ENCODE data around the gene USP12. TPM values are rescaled to one million over a fixed set of nuclear protein-coding genes. Genes with fewer than 3 reads are reported as not detected.
"Not testable (repeated sequence)": the region's sequence is repeated elsewhere in the genome, so short reads cannot be mapped to it uniquely, and the experiment has no call there.

The USP12 gene
- total RNA-seq, 1 donor from 2014 or later = 30.8 TPM

- Mint-ChIP-seq H3K4me3 (ENCODE audit: low read depth) (no peak overlapping the region), H3K9me3 (ENCODE audit: low read depth) (peaks cover 3% of the 10 kb centered on the region), H3K27ac (no peak overlapping the region), H3K4me1 (ENCODE audit: low read depth) (peaks cover 12% of the 10 kb centered on the region), H3K36me3 (ENCODE audit: insufficient read depth) (no peaks in the 10 kb centered on the region), H3K27me3 (peaks cover 8% of the 10 kb centered on the region)
- TF ChIP-seq CTCF (IDR thresholded peaks at IDR 0.05; ENCODE audit: unreplicated experiment) = no peak
- no peak for DNase-seq (ENCODE audit: low spot score, unreplicated experiment)
Observed at GRCh38 chr13:27192973-27193372, 21.4 kb upstream of the USP12 start.

GRCh38 chr13:27192367-27192766, 20.8 kb upstream of the USP12 start:
- not testable (repeated sequence) for H3K9me3 Mint-ChIP-seq (ENCODE audit: low read depth); H3K36me3 Mint-ChIP-seq (ENCODE audit: insufficient read depth); H3K27me3 Mint-ChIP-seq; H3K4me3 Mint-ChIP-seq (ENCODE audit: low read depth); DNase-seq (ENCODE audit: low spot score, unreplicated experiment); H3K27ac Mint-ChIP-seq
- H3K4me1 Mint-ChIP-seq (ENCODE audit: low read depth) = peaks cover 12% of the 10 kb centered on the region

- DNase-seq (ENCODE audit: low spot score, unreplicated experiment) = no peak
- peaks cover 6% of the 10 kb centered on the region for H3K4me1 Mint-ChIP-seq (ENCODE audit: low read depth)
- TF ChIP-seq CTCF (IDR thresholded peaks at IDR 0.05; ENCODE audit: unreplicated experiment) = no peak
- no peaks in the 10 kb centered on the region for H3K9me3 Mint-ChIP-seq (ENCODE audit: low read depth)
- H3K27me3 Mint-ChIP-seq = no peaks in the 10 kb centered on the region
- no peak overlapping the region for H3K27ac Mint-ChIP-seq
- no peaks in the 10 kb centered on the region for H3K36me3 Mint-ChIP-seq (ENCODE audit: insufficient read depth)
- H3K4me3 Mint-ChIP-seq (ENCODE audit: low read depth) = no peak overlapping the region
Observed at GRCh38 chr13:27189192-27189591, 17.6 kb upstream of the USP12 start.

GRCh38 chr13:27188239-27188638, 16.6 kb upstream of the USP12 start:
- Mint-ChIP-seq H3K27ac (no peak overlapping the region), H3K9me3 (ENCODE audit: low read depth) (no peaks in the 10 kb centered on the region), H3K4me1 (ENCODE audit: low read depth) (peaks cover 8% of the 10 kb centered on the region), H3K27me3 (no peaks in the 10 kb centered on the region), H3K4me3 (ENCODE audit: low read depth) (no peak overlapping the region), H3K36me3 (ENCODE audit: insufficient read depth) (no peaks in the 10 kb centered on the region)
- no peak for TF ChIP-seq CTCF (IDR thresholded peaks at IDR 0.05; ENCODE audit: unreplicated experiment)
- no peak for DNase-seq (ENCODE audit: low spot score, unreplicated experiment)

- no peak overlapping the region for H3K4me3 Mint-ChIP-seq (ENCODE audit: low read depth)
- DNase-seq (ENCODE audit: low spot score, unreplicated experiment) = no peak
- no peak for TF ChIP-seq CTCF (IDR thresholded peaks at IDR 0.05; ENCODE audit: unreplicated experiment)
- no peaks in the 10 kb centered on the region for H3K36me3 Mint-ChIP-seq (ENCODE audit: insufficient read depth)
- no peaks in the 10 kb centered on the region for H3K27me3 Mint-ChIP-seq
- H3K4me1 Mint-ChIP-seq (ENCODE audit: low read depth) = peaks cover 8% of the 10 kb centered on the region
- H3K9me3 Mint-ChIP-seq (ENCODE audit: low read depth) = no peaks in the 10 kb centered on the region
- no peak overlapping the region for H3K27ac Mint-ChIP-seq
Observed at GRCh38 chr13:27186295-27186694, 14.7 kb upstream of the USP12 start.

GRCh38 chr13:27183561-27184147, 12.0 kb upstream of the USP12 start:
- DNase-seq (ENCODE audit: low spot score, unreplicated experiment) = no peak
- H3K9me3 Mint-ChIP-seq (ENCODE audit: low read depth) = no peaks in the 10 kb centered on the region
- no peak overlapping the region for H3K27ac Mint-ChIP-seq
- peaks cover 4% of the 10 kb centered on the region for H3K27me3 Mint-ChIP-seq
- H3K4me1 Mint-ChIP-seq (ENCODE audit: low read depth) = peaks cover 7% of the 10 kb centered on the region
- TF ChIP-seq CTCF (IDR thresholded peaks at IDR 0.05; ENCODE audit: unreplicated experiment) = no peak
- H3K36me3 Mint-ChIP-seq (ENCODE audit: insufficient read depth) = no peaks in the 10 kb centered on the region
- H3K4me3 Mint-ChIP-seq (ENCODE audit: low read depth) = no peak overlapping the region

All from progenitor cell of endocrine pancreas (in vitro differentiated cells).